Neural cell (in vitro differentiated cells): ENCODE measurements around the gene ANKRD31. TPM values are rescaled to one million over a fixed set of nuclear protein-coding genes. Genes with fewer than 3 reads are reported as not detected.

Experiments used
- H2AFZ ChIP-seq: fragments of 200-600, 300-800 bp; sonication (generic), shearing (Covaris generic); 2 replicates; pipeline ENCODE4 v1.6.0; 2014; ENCODE audit warnings: low read depth, mild to moderate bottlenecking, antibody characterized with exemption, low read length, moderate library complexity
- H3F3A ChIP-seq: fragments of 200-600 bp; shearing (Covaris generic); 2 replicates; pipeline ENCODE4 v1.6.1; 2016; ENCODE audit warnings: mild to moderate bottlenecking, moderate library complexity, mixed read lengths, antibody characterized with exemption, low read length; ENCODE audit not compliant: insufficient read depth, poor library complexity, severe bottlenecking
- H3K27ac ChIP-seq: fragments of 200-600, 300-800 bp; sonication (generic), shearing (Covaris generic); 2 replicates; pipeline ENCODE4 v1.5.1; 2014; ENCODE audit warnings: mild to moderate bottlenecking, low read length, moderate library complexity
- H3K27me3 ChIP-seq: fragments of 300-800, 200-600 bp; sonication (generic), shearing (Covaris generic); 2 replicates; pipeline ENCODE4 v1.6.0; 2014; ENCODE audit warnings: mild to moderate bottlenecking, low read depth, low read length, moderate library complexity; ENCODE audit not compliant: insufficient read depth
- H3K36me3 ChIP-seq: fragments of 300-800, 200-600 bp; sonication (generic), shearing (Covaris generic); 2 replicates; pipeline ENCODE4 v1.5.1; 2014; ENCODE audit warnings: mild to moderate bottlenecking, antibody characterized with exemption, low read length, moderate library complexity; ENCODE audit not compliant: insufficient read depth
- H3K4me2 ChIP-seq: fragments of 300-800, 200-600 bp; sonication (generic), shearing (Covaris generic); 2 replicates; pipeline ENCODE4 v1.6.0; 2014; ENCODE audit warnings: mild to moderate bottlenecking, low read length
- H3K4me3 ChIP-seq: fragments of 300-800, 200-600 bp; sonication (generic), shearing (Covaris generic); 2 replicates; pipeline ENCODE4 v1.5.1; 2014; ENCODE audit warnings: mild to moderate bottlenecking, low read length, moderate library complexity
- H3K79me2 ChIP-seq: fragments of 200-600 bp; shearing (Covaris generic); replicated peaks from 2 replicates; pipeline ENCODE4 v1.6.0; 2014; ENCODE audit warnings: mild to moderate bottlenecking, low read length, moderate library complexity; ENCODE audit not compliant: insufficient read depth
- H3K9ac ChIP-seq: fragments of 300-800, 200-600 bp; sonication (generic), shearing (Covaris generic); 2 replicates; pipeline ENCODE4 v1.6.1; 2016; ENCODE audit warnings: mild to moderate bottlenecking, low read length, mixed read lengths
- H3K9me2 ChIP-seq: fragments of 200-600 bp; shearing (Covaris generic); 2 replicates; pipeline ENCODE4 v1.6.1; 2016; ENCODE audit warnings: mild to moderate bottlenecking, low read length, mixed read lengths; ENCODE audit not compliant: insufficient read depth
- H3K9me3 ChIP-seq: fragments of 200-600, 300-800 bp; sonication (generic), shearing (Covaris generic); 2 replicates; pipeline ENCODE4 v1.6.1; 2016; ENCODE audit warnings: mild to moderate bottlenecking, mixed run types, low read length, moderate library complexity, mixed read lengths
- H4K20me1 ChIP-seq: fragments of 200-600 bp; shearing (Covaris generic); 2 replicates; pipeline ENCODE4 v1.6.1; 2016; ENCODE audit warnings: mild to moderate bottlenecking, mixed run types; ENCODE audit not compliant: insufficient read depth
- EP300 ChIP-seq: fragments of 450-650 bp; conservative IDR thresholded peaks from 2 replicates; pipeline ENCODE4 v1.6.1; 2014; ENCODE audit warnings: antibody characterized with exemption, mild to moderate bottlenecking, moderate library complexity; ENCODE audit not compliant: poor library complexity, severe bottlenecking
- EZH2 ChIP-seq: fragments of 200-600, 300-800 bp; shearing (Covaris generic), sonication (generic); IDR thresholded peaks from 2 replicates; pipeline ENCODE4 v1.6.1; 2014; ENCODE audit warnings: antibody characterized with exemption, low read length, borderline replicate concordance, mild to moderate bottlenecking; ENCODE audit not compliant: insufficient read depth, poor library complexity, severe bottlenecking
- MXI1 ChIP-seq: fragments of 450-650 bp; conservative IDR thresholded peaks from 2 replicates; pipeline ENCODE4 v1.6.1; 2014; ENCODE audit warnings: antibody characterized with exemption, mild to moderate bottlenecking; ENCODE audit not compliant: poor library complexity, severe bottlenecking
- POLR2AphosphoS5 ChIP-seq: IDR thresholded peaks from 2 replicates; pipeline ENCODE4 v1.6.1; 2012
- RAD21 ChIP-seq: fragments of 450-650 bp; conservative IDR thresholded peaks from 2 replicates; pipeline ENCODE4 v1.6.1; 2014; ENCODE audit warnings: antibody characterized with exemption, mild to moderate bottlenecking, moderate library complexity
- SMC3 ChIP-seq: fragments of 450-650 bp; conservative IDR thresholded peaks from 2 replicates; pipeline ENCODE4 v1.6.1; 2014; ENCODE audit warnings: antibody characterized with exemption, mild to moderate bottlenecking, moderate library complexity; ENCODE audit not compliant: poor library complexity
- TAF1 ChIP-seq: IDR thresholded peaks from 2 replicates; pipeline ENCODE4 v1.6.1; 2012; ENCODE audit warnings: low read depth
- polyA plus RNA-seq: library from polyadenylated mRNA; depleted of rRNA; stranded (reverse); fragments of >200 nt; gene quantifications from 2 replicates; pipeline ENCODE4 v1.2.3, GENCODE V29; 2014
- TF ChIP-seq, protein P1 (sequence below): IDR thresholded peaks from 2 replicates; pipeline ENCODE4 v1.6.1; 2012; ENCODE audit warnings: borderline replicate concordance
- TF ChIP-seq, protein P2 (sequence below): fragments of 450-650 bp; IDR thresholded peaks from 2 replicates; pipeline ENCODE4 v1.5.1; 2014; ENCODE audit warnings: antibody characterized with exemption, mild to moderate bottlenecking, moderate library complexity; ENCODE audit not compliant: poor library complexity, severe bottlenecking

Gene ANKRD31
- polyA plus RNA-seq, 1 donor from 2014 or later, result 0.62 TPM

DNA sequence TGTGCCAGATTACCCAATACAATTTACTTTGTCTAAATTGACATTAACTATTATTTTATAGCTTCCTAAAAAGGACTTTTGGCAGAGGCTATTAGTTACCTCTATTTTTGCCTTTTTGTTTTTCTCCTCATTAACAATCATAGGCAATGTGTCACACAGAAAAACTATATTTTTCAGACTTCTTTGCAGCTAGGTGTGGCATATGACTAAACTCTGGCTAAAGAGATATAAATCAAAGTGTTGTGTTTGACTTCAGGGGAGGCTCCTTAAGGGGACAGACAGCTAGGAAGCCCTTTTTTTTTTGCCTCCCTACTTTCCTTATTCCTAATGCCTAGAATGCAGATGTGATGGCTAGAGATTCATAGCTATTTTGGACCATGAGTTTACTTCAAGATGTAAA lies 164.6 kb downstream of the ANKRD31 start:
- Histone ChIP-seq H2AFZ (no peak overlapping the region), H3K9ac (no peak overlapping the region), H3K79me2 (no peaks in the 10 kb centered on the region), H3K27me3 (no peaks in the 10 kb centered on the region), H3K4me3 (no peak overlapping the region), H3K36me3 (no peaks in the 10 kb centered on the region), H3K9me2 (no peaks in the 10 kb centered on the region), H3K4me2 (no peak overlapping the region), H3K27ac (no peak overlapping the region), H3K9me3 (no peaks in the 10 kb centered on the region), H4K20me1 (no peaks in the 10 kb centered on the region), H3F3A (no peaks in the 10 kb centered on the region)
- TF ChIP-seq SMC3, result no peak

DNA sequence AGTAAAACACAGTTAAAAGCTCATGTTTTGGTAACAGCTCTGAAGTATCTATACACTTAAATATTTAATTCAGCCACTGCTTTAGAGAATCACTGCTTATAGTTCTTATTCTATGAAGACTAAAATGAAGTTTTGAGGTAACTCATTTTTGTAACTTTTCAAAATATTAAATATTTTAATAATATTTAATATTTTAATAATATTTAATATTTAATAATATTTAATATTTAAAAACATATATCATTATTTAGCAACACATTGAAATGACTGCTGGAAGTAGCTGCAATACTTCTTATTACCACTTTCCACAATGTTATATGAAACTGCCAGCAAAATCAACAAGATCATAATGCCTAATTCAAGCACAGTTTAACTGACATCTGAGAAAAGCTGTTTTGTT lies 165.6 kb downstream of the ANKRD31 start:
- H3K9ac ChIP-seq, result no peak overlapping the region

DNA sequence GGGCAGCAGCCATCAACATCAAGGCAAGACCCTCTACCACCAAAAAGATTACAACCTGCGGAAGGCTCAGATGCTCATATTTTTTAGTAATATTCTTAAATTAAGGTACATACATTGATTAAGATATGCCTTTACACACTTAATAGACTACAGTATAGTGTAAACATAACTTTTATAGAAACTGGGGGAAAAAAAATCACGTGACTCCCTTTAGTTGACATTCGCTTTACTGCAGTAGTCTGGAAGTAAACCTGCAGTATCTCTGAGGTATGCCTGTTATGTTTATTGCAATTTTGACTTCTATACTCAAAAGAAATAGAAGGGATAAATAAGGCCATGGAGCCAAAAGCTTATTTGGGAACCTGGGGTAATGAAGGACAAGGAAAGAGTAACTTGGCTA lies 169.2 kb downstream of the ANKRD31 start:
- Histone ChIP-seq H3K4me3 (no peak overlapping the region), H4K20me1 (no peaks in the 10 kb centered on the region), H3K79me2 (no peaks in the 10 kb centered on the region), H3F3A (no peaks in the 10 kb centered on the region), H3K36me3 (no peaks in the 10 kb centered on the region), H3K27ac (no peak overlapping the region), H3K9me2 (no peaks in the 10 kb centered on the region), H2AFZ (no peak overlapping the region), H3K27me3 (no peaks in the 10 kb centered on the region), H3K4me2 (no peak overlapping the region), H3K9ac (no peak overlapping the region), H3K9me3 (no peaks in the 10 kb centered on the region)
- no peak for TF ChIP-seq POLR2AphosphoS5
- TF ChIP-seq MXI1, result no peak
- TF ChIP-seq SMC3, result no peak
- TF ChIP-seq, protein P1, sequence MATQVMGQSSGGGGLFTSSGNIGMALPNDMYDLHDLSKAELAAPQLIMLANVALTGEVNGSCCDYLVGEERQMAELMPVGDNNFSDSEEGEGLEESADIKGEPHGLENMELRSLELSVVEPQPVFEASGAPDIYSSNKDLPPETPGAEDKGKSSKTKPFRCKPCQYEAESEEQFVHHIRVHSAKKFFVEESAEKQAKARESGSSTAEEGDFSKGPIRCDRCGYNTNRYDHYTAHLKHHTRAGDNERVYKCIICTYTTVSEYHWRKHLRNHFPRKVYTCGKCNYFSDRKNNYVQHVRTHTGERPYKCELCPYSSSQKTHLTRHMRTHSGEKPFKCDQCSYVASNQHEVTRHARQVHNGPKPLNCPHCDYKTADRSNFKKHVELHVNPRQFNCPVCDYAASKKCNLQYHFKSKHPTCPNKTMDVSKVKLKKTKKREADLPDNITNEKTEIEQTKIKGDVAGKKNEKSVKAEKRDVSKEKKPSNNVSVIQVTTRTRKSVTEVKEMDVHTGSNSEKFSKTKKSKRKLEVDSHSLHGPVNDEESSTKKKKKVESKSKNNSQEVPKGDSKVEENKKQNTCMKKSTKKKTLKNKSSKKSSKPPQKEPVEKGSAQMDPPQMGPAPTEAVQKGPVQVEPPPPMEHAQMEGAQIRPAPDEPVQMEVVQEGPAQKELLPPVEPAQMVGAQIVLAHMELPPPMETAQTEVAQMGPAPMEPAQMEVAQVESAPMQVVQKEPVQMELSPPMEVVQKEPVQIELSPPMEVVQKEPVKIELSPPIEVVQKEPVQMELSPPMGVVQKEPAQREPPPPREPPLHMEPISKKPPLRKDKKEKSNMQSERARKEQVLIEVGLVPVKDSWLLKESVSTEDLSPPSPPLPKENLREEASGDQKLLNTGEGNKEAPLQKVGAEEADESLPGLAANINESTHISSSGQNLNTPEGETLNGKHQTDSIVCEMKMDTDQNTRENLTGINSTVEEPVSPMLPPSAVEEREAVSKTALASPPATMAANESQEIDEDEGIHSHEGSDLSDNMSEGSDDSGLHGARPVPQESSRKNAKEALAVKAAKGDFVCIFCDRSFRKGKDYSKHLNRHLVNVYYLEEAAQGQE, result no peak
- TF ChIP-seq EZH2, result no peak
- TF ChIP-seq, protein P2, sequence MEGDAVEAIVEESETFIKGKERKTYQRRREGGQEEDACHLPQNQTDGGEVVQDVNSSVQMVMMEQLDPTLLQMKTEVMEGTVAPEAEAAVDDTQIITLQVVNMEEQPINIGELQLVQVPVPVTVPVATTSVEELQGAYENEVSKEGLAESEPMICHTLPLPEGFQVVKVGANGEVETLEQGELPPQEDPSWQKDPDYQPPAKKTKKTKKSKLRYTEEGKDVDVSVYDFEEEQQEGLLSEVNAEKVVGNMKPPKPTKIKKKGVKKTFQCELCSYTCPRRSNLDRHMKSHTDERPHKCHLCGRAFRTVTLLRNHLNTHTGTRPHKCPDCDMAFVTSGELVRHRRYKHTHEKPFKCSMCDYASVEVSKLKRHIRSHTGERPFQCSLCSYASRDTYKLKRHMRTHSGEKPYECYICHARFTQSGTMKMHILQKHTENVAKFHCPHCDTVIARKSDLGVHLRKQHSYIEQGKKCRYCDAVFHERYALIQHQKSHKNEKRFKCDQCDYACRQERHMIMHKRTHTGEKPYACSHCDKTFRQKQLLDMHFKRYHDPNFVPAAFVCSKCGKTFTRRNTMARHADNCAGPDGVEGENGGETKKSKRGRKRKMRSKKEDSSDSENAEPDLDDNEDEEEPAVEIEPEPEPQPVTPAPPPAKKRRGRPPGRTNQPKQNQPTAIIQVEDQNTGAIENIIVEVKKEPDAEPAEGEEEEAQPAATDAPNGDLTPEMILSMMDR, result no peak
- TF ChIP-seq TAF1, result no peak
- no peak for TF ChIP-seq RAD21
- TF ChIP-seq EP300, result no peak

More for the DNA sequence above, 165.6 kb downstream of the ANKRD31 start:
- Histone ChIP-seq H3K9me3 (no peaks in the 10 kb centered on the region), H3K27me3 (no peaks in the 10 kb centered on the region), H3K9me2 (no peaks in the 10 kb centered on the region), H3K27ac (no peak overlapping the region), H2AFZ (no peak overlapping the region), H3K4me2 (no peak overlapping the region), H3K36me3 (no peaks in the 10 kb centered on the region), H3K4me3 (no peak overlapping the region), H4K20me1 (no peaks in the 10 kb centered on the region), H3F3A (no peaks in the 10 kb centered on the region), H3K79me2 (no peaks in the 10 kb centered on the region)
- no peak for TF ChIP-seq EZH2
